Activated naive CD8-positive, alpha-beta T cell treated with anti-CD3 and anti-CD28 coated beads, Interleukin-2, amount 50 U/mL, for 16 hours (primary cell): ENCODE results near the gene S1PR3.
A peak's percentile ranks its signal among the peaks of the same experiment; 100 is the strongest.

Experiments used
- DNase-seq: peaks from one replicate; pipeline ENCODE4 v3.0.0-alpha.2; 2020; ENCODE audit warnings: low read depth, low spot score

Gene S1PR3

DNA sequence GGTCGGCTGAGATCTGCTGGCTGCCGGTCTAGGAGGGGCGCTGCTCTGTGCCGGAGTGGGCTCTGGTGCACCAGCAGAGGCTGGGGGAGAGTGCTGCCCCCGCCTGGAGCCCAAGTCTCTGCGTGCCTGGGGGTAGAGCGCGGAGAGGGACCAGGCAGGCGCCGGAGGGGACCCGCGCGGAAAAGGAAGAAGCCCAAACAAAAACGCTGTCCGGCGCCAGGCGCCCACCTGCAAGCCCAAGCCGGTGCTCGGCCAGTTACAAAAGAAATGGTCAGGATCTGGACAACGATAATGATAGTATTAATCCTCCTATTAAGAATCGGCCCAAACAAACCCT is 571 bp upstream of the S1PR3 start:
- no peak for DNase-seq

DNA sequence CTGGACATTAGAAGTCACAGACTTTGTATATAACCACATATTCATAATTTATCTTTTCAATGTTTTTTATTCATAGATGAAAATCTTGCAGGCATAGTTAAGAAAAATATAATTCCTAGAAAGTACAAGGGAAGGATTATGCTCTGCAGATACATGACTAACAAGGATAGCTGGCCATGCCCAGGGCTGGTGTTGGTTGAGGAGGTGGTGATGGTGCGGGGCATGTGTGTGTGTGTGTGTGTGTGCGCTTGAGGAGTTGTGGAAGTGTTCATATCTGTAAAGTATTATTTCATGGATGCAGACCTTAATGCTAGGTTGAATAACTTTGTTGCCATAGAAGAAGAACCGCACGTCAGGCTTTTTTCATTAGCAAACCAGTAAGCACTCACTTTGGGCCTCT is 1.3 kb downstream of the S1PR3 start:
- DNase-seq = no peak

DNA sequence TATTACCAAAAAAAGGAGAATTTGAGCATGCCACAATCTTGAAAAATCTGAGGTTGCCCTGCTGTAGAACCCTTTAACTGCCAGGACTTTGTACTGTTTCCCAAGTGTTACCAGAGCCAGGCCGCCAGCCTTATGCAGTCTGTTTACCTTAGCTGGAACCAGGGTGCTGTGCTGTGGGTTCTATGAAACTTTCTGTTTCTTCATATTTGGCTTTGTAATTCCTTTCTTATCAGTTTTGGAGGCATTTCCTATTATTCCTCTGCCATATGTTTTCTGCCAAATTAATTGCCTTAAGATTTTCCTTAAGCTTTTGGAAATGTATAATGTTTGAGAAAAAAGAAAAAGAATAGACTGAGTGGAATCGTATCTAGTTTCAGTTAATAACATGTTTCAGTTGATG is 2.1 kb downstream of the S1PR3 start:
- no peak for DNase-seq

DNA sequence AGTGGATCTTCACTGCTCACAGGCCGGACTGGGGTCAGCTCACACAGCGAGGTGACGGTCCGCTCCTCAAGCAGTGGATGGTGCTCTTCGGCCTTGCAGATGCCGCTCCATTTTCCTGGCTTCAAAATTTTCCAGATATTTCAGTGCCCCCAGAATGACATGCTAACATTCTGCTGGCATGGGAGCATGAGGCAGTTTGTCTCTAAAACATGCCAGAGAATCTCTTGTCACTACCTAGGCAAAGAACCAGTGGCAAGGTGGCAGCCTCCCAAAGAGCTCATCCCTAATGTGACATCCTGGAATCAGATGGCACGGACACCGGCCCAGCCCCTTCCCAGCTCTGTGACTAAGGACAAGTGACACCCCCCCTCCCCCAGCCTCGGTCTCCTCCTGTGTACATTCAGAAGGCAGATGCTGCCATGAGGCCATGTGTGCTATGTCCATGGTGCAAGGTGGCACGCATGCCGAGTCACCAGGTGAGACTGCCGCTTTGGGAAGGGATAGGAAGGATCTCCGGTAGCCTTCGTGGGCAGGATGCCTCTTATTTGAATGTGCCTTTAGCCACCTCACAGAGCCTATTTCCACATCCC is 2.7 kb downstream of the S1PR3 start:
- DNase-seq = no peak

DNA sequence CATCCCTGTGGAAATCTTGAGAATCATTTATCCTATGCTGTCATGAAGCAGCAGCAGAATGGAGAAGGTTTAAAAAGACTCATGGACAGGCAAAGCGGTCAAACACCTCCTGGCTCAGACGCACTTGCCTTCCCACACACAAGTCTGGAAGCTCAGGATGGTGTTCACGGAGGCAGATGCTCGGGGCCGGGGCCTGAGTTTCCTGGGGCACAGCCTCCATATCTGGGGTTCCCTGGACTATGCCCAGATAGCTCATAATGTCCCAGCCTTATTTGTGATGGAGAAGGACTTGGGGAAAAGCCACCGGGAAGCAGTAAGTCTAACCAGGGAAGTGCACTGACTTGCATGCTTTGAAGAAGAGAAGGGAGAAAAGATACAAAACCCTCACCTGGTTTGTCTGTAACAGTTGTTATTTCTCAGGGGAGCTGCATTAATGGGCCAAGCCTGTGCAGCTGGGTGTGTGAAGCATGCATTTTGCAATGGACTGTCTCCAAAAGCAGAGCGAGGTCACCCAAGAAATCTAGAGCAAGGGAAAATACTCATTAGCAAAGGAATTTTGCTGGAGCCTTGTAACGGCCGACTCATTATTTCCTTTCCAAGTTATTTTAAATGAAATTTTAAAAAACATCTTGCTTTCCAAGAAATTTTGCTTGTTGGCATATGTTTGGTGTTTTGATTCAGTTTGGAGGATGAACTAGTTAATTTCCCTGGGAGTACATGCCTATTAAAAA is 3.4 kb downstream of the S1PR3 start:
- DNase-seq = no peak

DNA sequence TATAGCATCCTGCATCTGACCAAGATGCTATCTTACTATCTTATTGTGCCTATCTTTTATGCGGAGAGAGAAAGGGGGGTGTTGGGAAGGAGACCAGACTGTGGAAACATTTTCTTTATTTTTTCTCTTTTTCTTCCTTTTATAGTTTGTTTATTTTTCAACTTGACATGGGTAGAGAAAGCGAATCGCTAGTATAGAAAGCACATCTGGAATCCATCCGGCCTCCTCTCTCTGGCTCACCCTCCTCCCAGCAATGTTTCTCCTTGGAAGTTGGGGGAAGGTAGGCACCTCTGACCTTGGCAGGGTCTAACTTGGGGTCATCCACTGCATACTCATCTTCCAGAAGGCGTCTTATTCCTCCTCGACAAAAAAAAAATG is 3.9 kb downstream of the S1PR3 start:
- DNase-seq = no peak

DNA sequence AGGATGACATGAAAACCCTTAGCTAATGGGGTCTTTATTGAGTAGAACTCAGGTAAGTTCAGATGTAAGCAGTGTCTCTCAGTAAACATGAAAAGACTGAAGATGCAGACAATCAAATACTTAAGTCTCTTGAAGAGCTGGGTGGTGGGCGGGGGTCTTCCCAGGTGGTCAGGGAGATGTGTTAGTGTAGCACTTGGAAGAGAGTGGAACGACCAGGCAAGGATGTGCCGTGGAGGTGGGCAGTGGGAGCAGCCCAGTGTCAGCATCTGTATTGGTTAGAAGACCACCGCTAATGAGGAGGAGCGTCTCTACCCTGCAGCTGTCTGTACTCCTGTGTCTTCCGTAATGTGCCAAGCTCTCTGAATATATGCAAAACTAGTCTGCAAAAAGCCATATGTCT is 4.4 kb downstream of the S1PR3 start:
- DNase-seq = no peak

DNA sequence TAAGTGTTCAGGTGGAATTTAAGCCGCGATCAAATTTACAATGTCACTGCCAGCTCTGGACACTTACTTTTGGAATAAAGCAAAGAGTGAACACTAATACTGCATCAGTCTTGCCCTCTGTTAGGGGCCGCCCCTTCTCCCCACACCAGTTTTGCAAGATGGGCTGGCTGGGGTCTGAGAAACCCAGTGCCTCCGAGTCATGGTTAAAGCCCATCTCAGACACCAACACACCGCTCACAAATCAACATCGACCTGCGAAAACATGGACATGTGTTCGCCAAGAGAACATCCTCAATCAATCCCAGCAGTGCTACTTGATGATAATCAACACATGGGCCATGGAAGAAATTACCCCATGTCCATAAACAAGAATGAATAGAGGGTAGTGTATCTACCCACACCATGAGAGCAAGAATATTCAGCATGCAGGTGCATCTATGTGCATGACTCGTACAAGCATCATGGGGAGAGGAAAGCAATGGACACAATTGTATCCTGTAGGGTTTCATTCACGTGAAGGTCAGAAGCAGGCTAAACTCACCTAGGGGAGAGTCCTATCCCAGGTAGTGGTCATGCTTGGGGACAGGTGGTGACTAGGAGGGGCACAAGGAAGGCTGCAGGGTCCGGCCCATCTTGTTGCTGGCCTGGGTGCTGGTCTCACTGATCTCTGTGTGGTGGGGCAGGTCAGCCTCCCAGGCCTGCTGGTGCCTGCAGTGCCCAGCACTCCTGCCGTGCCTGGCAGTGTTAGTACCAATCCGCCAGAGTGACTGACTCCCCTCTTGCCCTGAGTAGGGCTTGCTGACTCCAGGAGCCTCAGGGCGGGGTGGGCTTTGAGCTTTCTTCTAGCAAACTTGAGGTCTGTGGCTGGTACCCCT is 5.0 kb downstream of the S1PR3 start:
- no peak for DNase-seq

DNA sequence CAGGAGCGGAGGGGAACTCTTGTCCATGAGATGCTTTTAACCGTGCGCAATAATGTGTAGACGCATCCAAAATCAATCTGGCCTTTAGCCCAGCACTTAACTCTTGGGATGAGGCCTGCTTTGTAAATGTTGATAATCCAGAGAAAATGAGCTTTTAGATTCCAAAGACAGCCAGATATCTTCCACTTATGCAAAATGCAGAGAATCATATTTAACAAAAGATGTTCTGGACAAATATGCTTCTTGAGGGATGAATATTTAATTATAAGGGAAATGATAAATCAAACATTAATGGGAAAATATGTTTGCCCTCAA is 5.6 kb downstream of the S1PR3 start:
- no peak for DNase-seq

DNA sequence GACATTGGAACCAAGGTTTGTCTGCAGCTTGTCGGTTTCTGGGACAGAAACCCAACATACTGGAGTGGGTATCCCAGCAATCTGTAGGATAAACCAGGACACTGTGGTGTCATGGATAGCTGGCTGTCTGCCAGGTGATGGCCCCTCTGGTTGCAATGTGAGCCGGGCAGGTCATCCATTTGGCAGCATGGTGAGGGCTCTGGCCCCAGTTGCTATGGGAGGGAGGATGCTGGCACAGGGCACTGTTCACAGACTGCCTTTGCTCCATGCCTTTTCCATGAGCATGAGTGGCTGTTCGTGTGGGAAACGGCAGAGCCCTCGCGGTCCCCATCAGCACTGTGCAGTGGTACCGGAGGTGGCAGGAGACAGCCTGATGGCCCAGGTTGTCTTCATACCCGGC is 6.4 kb downstream of the S1PR3 start:
- DNase-seq = no peak

DNA sequence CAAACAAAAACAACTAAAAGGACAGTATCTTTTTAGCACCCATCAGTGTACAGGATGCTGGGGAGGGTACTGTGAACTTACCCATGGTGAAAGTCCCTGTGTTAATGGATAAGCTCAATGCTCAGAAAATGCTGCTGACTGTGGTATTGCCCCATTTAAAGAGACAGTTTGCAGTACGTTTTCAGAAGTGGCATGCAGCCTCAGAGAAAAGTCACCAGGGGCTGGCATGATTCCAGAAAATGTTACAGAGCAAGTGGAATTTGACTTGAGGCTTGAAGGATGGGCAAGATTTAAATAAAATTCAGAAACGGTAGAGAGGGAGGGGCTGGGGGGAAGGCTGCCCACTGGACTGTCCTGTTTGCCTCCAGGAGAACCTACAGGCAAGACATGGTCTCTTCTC is 7.2 kb downstream of the S1PR3 start:
- no peak for DNase-seq

DNA sequence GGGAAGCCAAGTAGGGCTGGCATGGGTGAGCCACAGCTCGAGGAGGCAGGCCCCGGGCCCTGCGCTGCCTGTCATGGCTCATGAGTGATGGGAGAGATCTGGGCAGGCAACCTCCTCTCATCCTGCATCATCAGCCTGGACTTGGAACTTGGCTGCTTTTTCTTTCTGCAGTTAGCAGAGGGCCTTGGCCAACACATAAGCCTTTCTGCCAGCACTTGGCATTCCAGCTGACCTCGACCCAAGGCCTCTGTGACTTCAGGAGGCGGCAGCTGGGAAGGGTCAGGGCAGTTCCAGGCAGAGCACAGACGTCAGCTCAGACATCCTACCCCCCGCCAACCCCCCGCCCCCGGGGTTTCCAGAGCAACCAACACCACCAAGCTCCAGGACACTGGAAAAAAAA is 7.6 kb downstream of the S1PR3 start:
- no peak for DNase-seq

DNA sequence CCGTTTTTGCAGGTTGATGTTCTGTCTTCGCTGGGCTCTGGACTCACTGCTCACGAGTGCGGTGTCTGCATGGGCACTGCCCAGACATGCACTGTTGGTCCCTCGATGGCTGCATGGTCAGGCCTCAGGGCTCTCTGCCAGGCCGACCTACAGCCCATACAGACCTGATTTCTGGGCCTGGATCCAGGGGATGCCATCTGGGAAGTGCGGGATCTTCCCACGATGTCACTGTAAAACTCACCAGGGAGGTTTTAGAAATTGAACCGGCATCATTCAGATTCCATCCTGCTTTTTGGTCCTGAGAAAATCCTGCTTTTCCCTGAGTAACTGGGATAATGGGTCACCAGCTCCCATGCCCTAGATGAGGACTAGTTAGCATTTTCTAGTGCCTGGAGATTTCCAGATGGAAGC is 9.1 kb downstream of the S1PR3 start:
- no peak for DNase-seq

DNA sequence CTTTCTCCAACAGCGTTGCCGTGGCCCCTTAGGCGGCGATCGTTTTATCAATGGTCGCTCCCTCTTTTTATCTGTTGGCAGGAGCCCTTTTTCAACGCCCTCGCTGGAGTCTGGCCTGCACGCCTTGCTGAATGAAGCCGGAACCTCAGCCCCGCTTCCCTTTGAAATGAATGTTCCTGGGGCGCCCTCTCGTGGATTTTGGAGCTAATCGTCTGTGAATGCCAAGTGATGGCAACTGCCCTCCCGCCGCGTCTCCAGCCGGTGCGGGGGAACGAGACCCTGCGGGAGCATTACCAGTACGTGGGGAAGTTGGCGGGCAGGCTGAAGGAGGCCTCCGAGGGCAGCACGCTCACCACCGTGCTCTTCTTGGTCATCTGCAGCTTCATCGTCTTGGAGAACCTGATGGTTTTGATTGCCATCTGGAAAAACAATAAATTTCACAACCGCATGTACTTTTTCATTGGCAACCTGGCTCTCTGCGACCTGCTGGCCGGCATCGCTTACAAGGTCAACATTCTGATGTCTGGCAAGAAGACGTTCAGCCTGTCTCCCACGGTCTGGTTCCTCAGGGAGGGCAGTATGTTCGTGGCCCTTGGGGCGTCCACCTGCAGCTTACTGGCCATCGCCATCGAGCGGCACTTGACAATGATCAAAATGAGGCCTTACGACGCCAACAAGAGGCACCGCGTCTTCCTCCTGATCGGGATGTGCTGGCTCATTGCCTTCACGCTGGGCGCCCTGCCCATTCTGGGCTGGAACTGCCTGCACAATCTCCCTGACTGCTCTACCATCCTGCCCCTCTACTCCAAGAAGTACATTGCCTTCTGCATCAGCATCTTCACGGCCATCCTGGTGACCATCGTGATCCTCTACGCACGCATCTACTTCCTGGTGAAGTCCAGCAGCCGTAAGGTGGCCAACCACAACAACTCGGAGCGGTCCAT is 10.0 kb downstream of the S1PR3 start:
- peak; percentile 68 for DNase-seq

DNA sequence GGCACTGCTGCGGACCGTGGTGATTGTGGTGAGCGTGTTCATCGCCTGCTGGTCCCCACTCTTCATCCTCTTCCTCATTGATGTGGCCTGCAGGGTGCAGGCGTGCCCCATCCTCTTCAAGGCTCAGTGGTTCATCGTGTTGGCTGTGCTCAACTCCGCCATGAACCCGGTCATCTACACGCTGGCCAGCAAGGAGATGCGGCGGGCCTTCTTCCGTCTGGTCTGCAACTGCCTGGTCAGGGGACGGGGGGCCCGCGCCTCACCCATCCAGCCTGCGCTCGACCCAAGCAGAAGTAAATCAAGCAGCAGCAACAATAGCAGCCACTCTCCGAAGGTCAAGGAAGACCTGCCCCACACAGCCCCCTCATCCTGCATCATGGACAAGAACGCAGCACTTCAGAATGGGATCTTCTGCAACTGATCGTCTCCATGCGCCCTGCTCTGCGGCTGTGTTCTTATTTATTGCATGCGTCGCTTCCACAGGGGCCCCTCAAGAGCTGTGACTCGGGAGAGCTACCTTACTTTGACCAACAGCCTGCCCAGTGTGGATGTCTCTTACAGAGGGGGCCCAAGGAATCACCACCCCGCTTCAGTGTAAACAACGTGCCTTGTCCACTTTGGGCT is 10.8 kb downstream of the S1PR3 start:
- DNase-seq = no peak

DNA sequence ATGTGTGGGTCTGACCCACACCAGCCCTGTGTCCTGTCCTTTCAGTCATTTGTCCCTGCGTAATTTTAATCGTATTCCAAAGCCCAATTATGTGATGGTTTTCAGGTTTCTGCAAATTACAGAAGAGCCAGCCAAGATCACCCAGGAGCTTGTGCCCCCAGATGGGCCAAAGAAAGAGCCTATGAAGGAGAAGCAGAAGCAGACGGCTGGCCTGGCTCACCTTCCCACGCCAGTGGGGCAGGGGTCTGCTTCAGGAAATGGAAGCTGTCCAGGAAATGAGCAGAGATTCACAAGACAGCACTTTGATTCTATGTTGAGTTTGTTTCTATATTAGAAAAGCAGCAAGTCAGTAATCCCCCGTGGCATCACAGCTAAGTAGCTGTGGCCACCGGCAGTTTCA is 11.7 kb downstream of the S1PR3 start:
- DNase-seq = no peak

DNA sequence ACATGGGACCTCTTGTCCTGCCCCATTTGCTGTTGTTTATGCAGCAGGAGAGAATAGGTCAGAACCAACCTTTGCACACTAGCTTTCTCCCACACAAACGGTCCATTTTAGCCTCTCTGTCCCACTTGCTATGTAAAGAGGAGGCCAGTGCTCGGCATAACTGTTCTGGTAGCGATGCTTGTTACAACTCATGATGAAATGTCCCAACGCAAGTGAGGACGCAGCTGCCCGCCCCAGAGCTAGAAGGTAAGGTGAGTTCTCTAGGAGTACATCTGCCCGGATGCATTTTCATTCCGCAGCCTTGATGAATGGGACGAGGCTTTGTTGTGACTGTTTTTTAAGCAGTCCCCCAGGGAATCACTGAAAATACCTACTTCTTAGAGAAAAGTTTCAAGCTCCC is 14.1 kb downstream of the S1PR3 start:
- no peak for DNase-seq

DNA sequence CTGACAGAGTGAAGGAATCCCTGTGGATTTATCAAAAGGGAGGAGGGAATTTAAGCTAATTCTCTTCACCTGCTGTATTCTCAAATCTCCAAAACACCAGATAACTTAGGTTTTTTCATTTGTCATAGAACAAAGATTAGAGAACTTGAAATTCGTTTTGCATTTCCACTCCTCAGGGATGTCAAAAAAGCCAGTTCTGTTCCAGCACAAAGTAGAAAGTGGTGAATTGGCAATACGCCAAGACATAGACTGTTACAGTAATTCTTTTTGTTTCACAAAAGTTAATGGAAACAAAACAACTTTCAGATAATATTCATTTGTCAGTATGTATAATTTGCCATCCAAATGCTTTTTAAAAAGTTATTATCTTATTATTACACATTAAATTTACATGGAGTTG is 15.0 kb downstream of the S1PR3 start:
- DNase-seq = no peak

DNA sequence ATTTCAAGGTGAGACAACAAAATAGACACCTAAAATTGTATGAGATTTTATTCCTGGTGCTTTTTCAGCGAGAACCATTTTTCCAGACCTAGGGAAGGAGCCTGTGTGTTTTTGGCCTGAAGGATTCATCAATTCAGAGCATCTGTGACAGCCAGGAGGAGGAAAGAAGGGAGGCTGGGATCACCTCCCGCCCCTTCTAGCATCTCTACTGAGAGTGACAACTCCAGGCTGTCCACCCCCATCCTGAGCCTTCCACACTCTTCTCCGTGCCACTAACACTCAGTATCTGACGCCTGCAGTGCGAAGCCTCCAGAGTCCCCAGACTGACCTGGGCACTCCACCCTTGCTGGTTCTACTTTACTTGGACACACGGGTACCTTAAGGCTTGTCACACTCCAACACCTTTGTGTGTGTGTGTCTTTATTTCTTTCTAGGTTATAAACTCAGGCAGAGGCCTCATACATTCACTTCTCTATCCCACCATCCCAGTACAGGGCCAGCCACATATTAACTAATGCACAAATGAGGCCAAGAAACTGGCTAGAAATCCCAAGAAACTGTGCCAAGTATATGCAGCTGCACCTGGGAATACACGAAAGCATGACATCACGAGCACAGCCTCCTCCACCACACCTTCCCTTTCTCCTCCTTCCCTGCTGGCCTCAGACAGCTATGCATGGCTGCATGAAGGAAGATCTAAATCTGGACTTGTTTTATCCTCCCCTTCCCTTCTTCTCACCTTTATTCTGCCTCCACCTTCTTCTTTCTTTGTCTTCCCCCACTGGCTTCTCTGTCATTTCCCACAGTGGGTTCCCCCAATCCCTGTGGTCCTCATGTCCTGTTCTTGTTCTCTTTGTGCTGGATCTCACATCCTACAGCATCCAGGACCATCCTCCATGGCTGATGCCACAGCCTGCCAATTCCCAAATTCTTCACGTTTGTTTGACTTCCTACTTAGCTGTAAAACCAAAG is 16.0 kb downstream of the S1PR3 start:
- no peak for DNase-seq

DNA sequence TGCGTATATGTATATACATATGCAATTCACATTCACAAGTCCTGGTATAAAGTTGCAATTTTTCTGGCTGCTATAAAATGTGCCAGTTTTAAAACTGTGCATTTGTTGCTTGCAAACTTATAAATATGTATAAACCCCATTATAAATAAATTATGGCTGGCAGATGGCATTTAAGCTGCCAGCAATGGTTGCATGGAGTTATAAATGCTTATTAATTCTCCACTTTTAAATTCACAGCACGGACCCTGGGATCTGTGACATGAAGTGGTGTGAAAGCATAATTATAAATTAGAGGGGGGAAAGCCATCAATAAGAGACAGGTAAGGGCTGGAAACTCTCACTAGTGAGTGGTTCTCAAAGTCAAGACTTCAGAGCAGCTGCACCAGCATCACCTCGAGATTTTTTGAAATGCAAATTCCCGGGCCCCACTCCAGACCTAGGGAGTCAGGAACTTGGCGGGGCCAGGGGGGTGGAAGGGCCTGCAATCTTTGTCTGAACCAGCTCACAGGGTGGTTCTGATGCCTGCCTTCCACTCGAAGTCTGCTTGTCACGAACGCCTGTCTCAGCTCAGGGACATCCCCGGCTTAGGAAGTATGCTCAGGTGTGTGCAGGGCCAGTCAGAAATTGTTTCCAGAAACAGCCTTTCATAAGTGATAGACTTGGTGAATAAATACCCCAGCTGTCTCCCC is 16.9 kb downstream of the S1PR3 start:
- DNase-seq = no peak
